Sigmoid colon (tissue), 7 donors: ENCODE measurements around the gene THG1L. TPM values are rescaled to one million over a fixed set of nuclear protein-coding genes. Genes with fewer than 3 reads are reported as not detected.

ENCODE experiments used
- DNase-seq: peaks from one replicate; pipeline ENCODE4 v3.0.0-alpha.2; 2019
- H3K27ac ChIP-seq, 4 donors: fragments of 200-600 bp; sonication (generic); one replicate each; pipeline ENCODE4 v1.5.1; 2016 to 2019; ENCODE audit warnings: mild to moderate bottlenecking in 1 of 4
- H3K27me3 ChIP-seq, 3 donors: fragments of 200-600 bp; sonication (generic); one replicate each; pipeline ENCODE4 v1.5.1; 2019; ENCODE audit warnings: mild to moderate bottlenecking in 1 of 3
- H3K36me3 ChIP-seq, 4 donors: fragments of 200-600 bp; sonication (generic); one replicate each; pipeline ENCODE4 v1.5.1; 2016 to 2019
- H3K4me1 ChIP-seq, 4 donors: fragments of 200-600 bp; sonication (generic); one replicate each; pipeline ENCODE4 v1.5.1; 2017 to 2019
- H3K4me3 ChIP-seq, 4 donors: fragments of 200-600 bp; sonication (generic); one replicate each; pipeline ENCODE4 v1.5.1; 2017 to 2019; ENCODE audit warnings: mild to moderate bottlenecking in 2 of 4, moderate library complexity in 1 of 4
- H3K9me3 ChIP-seq, 4 donors: fragments of 200-600 bp in 3 of 4; sonication (generic) in 3 of 4; one replicate each; pipeline versions ENCODE4 v1.5.1 to v1.6.1; 2013 to 2019
- CTCF ChIP-seq, 4 experiments: fragments of 450-650 bp in 3 of 4; fragments of 200-600 bp in 1 of 4; IDR thresholded peaks; one replicate each; pipeline ENCODE4 v1.5.1; 2016 to 2019; ENCODE audit warnings: antibody characterized with exemption in 4 of 4, mild to moderate bottlenecking in 3 of 4, moderate library complexity in 2 of 4
- EP300 ChIP-seq, 4 donors: sonication (generic); formaldehyde crosslinking; IDR thresholded peaks; one replicate each; pipeline ENCODE4 v1.6.1; 2017; ENCODE audit warnings: antibody characterized with exemption in 4 of 4
- POLR2A ChIP-seq, 2 donors: fragments of 450-650 bp; IDR thresholded peaks; one replicate each; pipeline ENCODE4 v1.6.1; 2016; ENCODE audit warnings: antibody characterized with exemption in 2 of 2, mild to moderate bottlenecking in 2 of 2, moderate library complexity in 2 of 2
- POLR2AphosphoS5 ChIP-seq, 4 donors: sonication (generic); formaldehyde crosslinking; IDR thresholded peaks; one replicate each; pipeline ENCODE4 v1.6.1; 2017; ENCODE audit warnings: antibody characterized with exemption in 4 of 4
- WGBS, 2 donors: extraction: QIAGEN DNeasy Blood & Tissue Kit; methylation state at CpG; one replicate each; pipeline ENCODE4 v1.1.7; 2013; 5-methylcytosine and 5-hydroxymethylcytosine counted together
- intact Hi-C: fragments of 100-400 bp; cut with DNase I; formaldehyde crosslinking; loops from one replicate; pipeline ENCODE4 v1.15.1; 2023
- polyA plus RNA-seq, 3 donors: library from polyadenylated mRNA; stranded (reverse); fragments of 200-250 nt; gene quantifications; one replicate each; pipeline ENCODE4 v1.2.3, GENCODE V29; 2013
- total RNA-seq, 4 donors: library from RNA; depleted of rRNA; stranded (reverse); fragments of >200 nt; gene quantifications; one replicate each; pipeline ENCODE4 v1.1.0, GENCODE V29; 2016
- donor health status: healthy with polysubstance abuse.
- donor health status: Bipolar disorder and iron deficiency.
- donor health status: healthy.

The THG1L gene
- total and polyA plus RNA-seq, 7 donors: 12.3 to 28.6 (median 19.8) TPM

DNA sequence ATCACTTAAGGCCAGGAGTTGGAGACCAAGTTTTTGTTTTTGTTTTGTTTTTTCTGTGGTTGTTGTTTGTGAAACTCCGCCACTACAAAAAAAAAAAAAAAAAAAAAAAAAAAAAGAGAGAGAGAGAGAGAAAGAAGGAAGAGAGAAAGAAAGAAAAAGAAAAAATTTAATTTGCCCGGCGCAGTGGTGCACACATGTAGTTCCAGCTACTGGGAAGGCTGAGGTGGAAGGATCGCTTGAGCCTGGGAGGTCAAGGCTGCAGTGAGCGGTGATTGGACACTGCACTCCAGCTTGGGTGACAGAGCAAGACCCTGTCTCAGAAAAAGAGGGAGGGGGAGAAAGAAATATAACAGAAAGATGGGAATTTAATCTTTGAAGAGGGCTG is 902 bp downstream of the THG1L start:
- TF ChIP-seq POLR2A (IDR thresholded peaks at IDR 0.05) (no peak), POLR2AphosphoS5 (IDR thresholded peaks at IDR 0.05) (no peak), CTCF (IDR thresholded peaks at IDR 0.05) (no peak), EP300 (IDR thresholded peaks at IDR 0.05) (no peak)
- H3K27me3 ChIP-seq: no peaks in the 10 kb centered on the region
- no peaks in the 10 kb centered on the region for H3K9me3 ChIP-seq
- peak overlapping the region; percentile 94 to 96 (median 94) for H3K27ac ChIP-seq
- H3K36me3 ChIP-seq: peaks cover 0 to 46% (median 12%) of the 10 kb centered on the region in 4 donors
- intact Hi-C loops: no loop called here
- no peak for DNase-seq
- peaks cover 0 to 17% (median 12%) of the 10 kb centered on the region in 4 donors for H3K4me1 ChIP-seq
- WGBS, 2 donors: 91 to 92% methylated on average over 5 of the region's 5 CpGs
- H3K4me3 ChIP-seq: peak overlapping the region in 3 of 4 donors; percentile 71 to 80 (median 78)

DNA sequence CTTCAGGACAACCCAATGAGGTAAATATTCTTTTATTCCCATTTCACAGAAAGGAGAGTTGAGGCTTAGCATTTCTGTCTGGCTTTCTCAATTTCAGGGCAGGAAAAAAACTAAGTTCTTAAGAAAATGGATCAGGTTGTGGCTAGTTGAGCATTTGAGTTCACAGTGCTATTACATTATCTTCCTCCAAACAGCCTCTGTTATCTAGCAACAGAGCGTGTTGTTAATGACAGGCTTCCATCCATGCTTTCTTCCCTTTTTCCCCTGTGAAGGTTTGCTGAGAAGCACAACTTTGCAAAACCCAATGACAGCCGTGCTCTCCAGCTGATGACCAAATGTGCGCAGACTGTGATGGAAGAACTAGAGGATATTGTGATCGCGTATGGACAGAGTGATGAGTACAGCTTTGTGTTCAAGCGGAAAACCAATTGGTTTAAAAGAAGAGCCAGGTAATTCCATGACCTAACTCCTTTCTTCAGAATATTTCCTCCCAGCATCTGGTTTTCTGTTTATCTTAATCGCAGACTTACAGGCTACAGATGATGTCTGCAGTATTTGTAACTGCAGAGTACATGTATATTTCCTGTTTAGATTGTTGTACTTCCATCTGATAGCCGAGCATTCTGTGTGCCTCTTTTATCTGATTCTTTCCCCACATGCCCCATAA is 1.5 kb downstream of the THG1L start:
- 91 to 93% methylated on average over 8 of the region's 8 CpGs for WGBS, 2 donors
- no peaks in the 10 kb centered on the region for H3K27me3 ChIP-seq
- peaks cover 0 to 52% (median 13%) of the 10 kb centered on the region in 4 donors for H3K36me3 ChIP-seq
- no peak overlapping the region for H3K27ac ChIP-seq
- H3K4me1 ChIP-seq: peaks cover 0 to 17% (median 12%) of the 10 kb centered on the region in 4 donors
- DNase-seq: no peak
- H3K9me3 ChIP-seq: no peaks in the 10 kb centered on the region
- no peak overlapping the region for H3K4me3 ChIP-seq
- TF ChIP-seq CTCF (IDR thresholded peaks at IDR 0.05) (no peak), POLR2AphosphoS5 (IDR thresholded peaks at IDR 0.05) (no peak), POLR2A (IDR thresholded peaks at IDR 0.05) (no peak)
- intact Hi-C loops: no loop called here

- Histone ChIP-seq H3K27me3 (no peaks in the 10 kb centered on the region), H3K36me3 (peaks cover 3 to 69% (median 18%) of the 10 kb centered on the region in 4 donors), H3K4me1 (peaks cover 0 to 17% (median 12%) of the 10 kb centered on the region in 4 donors), H3K4me3 (no peak overlapping the region), H3K9me3 (no peaks in the 10 kb centered on the region), H3K27ac (no peak overlapping the region)
- no peak for TF ChIP-seq EP300 (IDR thresholded peaks at IDR 0.05)
- no peak for TF ChIP-seq POLR2AphosphoS5 (IDR thresholded peaks at IDR 0.05)
- no peak for TF ChIP-seq CTCF (IDR thresholded peaks at IDR 0.05)
- TF ChIP-seq POLR2A (IDR thresholded peaks at IDR 0.05): no peak
- no peak for DNase-seq
- WGBS, 2 donors: 91% methylated on average over 7 of the region's 7 CpGs
- intact Hi-C loops: no loop called here
These were observed 3.2 kb downstream of the THG1L start for GRCh38 chr5:157734436-157734835.

GRCh38 chr5:157735991-157736390 is 4.8 kb downstream of the THG1L start:
- H3K27ac ChIP-seq: no peak overlapping the region
- intact Hi-C loops: no loop called here
- H3K4me3 ChIP-seq: no peak overlapping the region
- 50 to 80% methylated on average over 6 of the region's 6 CpGs for WGBS, 2 donors
- H3K36me3 ChIP-seq: peaks cover 4 to 77% (median 18%) of the 10 kb centered on the region in 4 donors
- no peak for TF ChIP-seq POLR2A (IDR thresholded peaks at IDR 0.05)
- no peak for TF ChIP-seq CTCF (IDR thresholded peaks at IDR 0.05)
- no peak for TF ChIP-seq EP300 (IDR thresholded peaks at IDR 0.05)
- no peak for TF ChIP-seq POLR2AphosphoS5 (IDR thresholded peaks at IDR 0.05)
- H3K4me1 ChIP-seq: peaks cover 0 to 12% (median 8%) of the 10 kb centered on the region in 4 donors
- no peak for DNase-seq
- no peaks in the 10 kb centered on the region for H3K27me3 ChIP-seq
- H3K9me3 ChIP-seq: no peaks in the 10 kb centered on the region
